Endothelial cell of umbilical vein (primary cell): Measurements from ENCODE around the gene AP5B1. TPM values are rescaled to one million over a fixed set of nuclear protein-coding genes. Genes with fewer than 3 reads are reported as not detected.

Experiments used
- BruUV-seq: library from RNA; stranded (reverse); fragments of 400-500 nt; replicated peaks from 2 replicates; lab custom pipeline; 2021; lab: Mats Ljungman, UMichigan
- CTCF ChIA-PET: fragments of 300-600, 350-600 bp; sonication (Branson Sonifier 250); formaldehyde crosslinking; loops from one replicate; lab custom pipeline; 2021; ENCODE audit warnings: antibody characterized with exemption, inconsistent platforms; lab: Charles Lee
- POLR2A ChIA-PET: fragments of 300-600, 350-600 bp; sonication (Branson Sonifier 250); formaldehyde crosslinking; loops from one replicate; lab custom pipeline; 2021; ENCODE audit warnings: antibody characterized with exemption, inconsistent platforms; lab: Charles Lee
- DNase-seq: peaks from one replicate; pipeline ENCODE4 v3.0.0-alpha.2; 2011; ENCODE audit warnings: low read depth, low spot score
- FAIRE-seq: peaks from 2 replicates; lab custom pipeline; 2011; peaks lifted over from hg19 to GRCh38; lab: Jason Lieb, UNC
- H2AFZ ChIP-seq: 2 replicates; pipeline ENCODE4 v1.6.0; 2012; ENCODE audit warnings: low read depth, low read length, control low read depth, inconsistent platforms
- H3K27ac ChIP-seq: 2 replicates; pipeline ENCODE4 v1.5.1; 2011; ENCODE audit warnings: low read depth, mild to moderate bottlenecking, control low read depth, low read length, moderate library complexity; ENCODE audit not compliant: insufficient read depth
- H3K27me3 ChIP-seq, 2 experiments: 2 replicates each; pipeline versions ENCODE4 v1.6.0 to v1.6.1; 2011; ENCODE audit warnings: low read length in 2 of 2, mixed read lengths in 1 of 2; ENCODE audit not compliant: control insufficient read depth in 2 of 2, insufficient read depth in 2 of 2
- H3K36me3 ChIP-seq, 2 experiments: 2 replicates in 1 of 2; 3 replicates in 1 of 2; pipeline ENCODE4 v1.5.1; 2011; ENCODE audit warnings: low read length in 2 of 2, mild to moderate bottlenecking in 1 of 2, moderate library complexity in 1 of 2; ENCODE audit not compliant: control insufficient read depth in 2 of 2, insufficient read depth in 2 of 2; ENCODE audit errors: extremely low read depth in 1 of 2
- H3K4me1 ChIP-seq: 3 replicates; pipeline ENCODE4 v1.5.1; 2011; ENCODE audit warnings: mild to moderate bottlenecking, low read length; ENCODE audit not compliant: control insufficient read depth, insufficient read depth; ENCODE audit errors: extremely low read depth
- H3K4me2 ChIP-seq: 2 replicates; pipeline ENCODE4 v1.6.1; 2011; ENCODE audit warnings: low read length, control low read depth, mixed read lengths; ENCODE audit not compliant: insufficient read depth
- H3K4me3 ChIP-seq, 3 experiments: fragments of 200-600 bp in 1 of 3; sonication (generic), shearing (Covaris generic) in 1 of 3; replicated peaks in 1 of 3; 2 replicates each; pipeline ENCODE4 v1.5.1; 2011 to 2016; ENCODE audit warnings: control low read depth in 3 of 3, low read length in 3 of 3, mild to moderate bottlenecking in 2 of 3, inconsistent platforms in 1 of 3, low read depth in 1 of 3, moderate library complexity in 1 of 3; ENCODE audit not compliant: insufficient read depth in 1 of 3
- H3K79me2 ChIP-seq: 2 replicates; pipeline ENCODE4 v1.6.0; 2012; ENCODE audit warnings: low read length, inconsistent platforms; ENCODE audit not compliant: control insufficient read depth, insufficient read depth
- H3K9ac ChIP-seq: replicated peaks from 2 replicates; pipeline ENCODE3; 2011; ENCODE audit warnings: low read length, control low read depth; ENCODE audit not compliant: insufficient read depth; ENCODE audit errors: extremely low read depth
- H3K9me1 ChIP-seq: replicated peaks from 3 replicates; pipeline ENCODE4 v1.6.0; 2011; ENCODE audit warnings: mild to moderate bottlenecking, low read length; ENCODE audit not compliant: control insufficient read depth, insufficient read depth; ENCODE audit errors: extremely low read depth
- H3K9me3 ChIP-seq: replicated peaks from 2 replicates; pipeline ENCODE4 v1.5.1; 2012; ENCODE audit warnings: low read length, inconsistent platforms; ENCODE audit not compliant: control insufficient read depth, insufficient read depth
- H4K20me1 ChIP-seq: replicated peaks from 2 replicates; pipeline ENCODE3; 2011; ENCODE audit warnings: mild to moderate bottlenecking, low read length; ENCODE audit not compliant: control insufficient read depth, insufficient read depth; ENCODE audit errors: extremely low read depth
- EZH2 ChIP-seq: IDR thresholded peaks from 2 replicates; pipeline ENCODE4 v1.6.1; 2012; ENCODE audit warnings: borderline replicate concordance, low read depth, mild to moderate bottlenecking, moderate library complexity, low read length, inconsistent platforms; ENCODE audit not compliant: severe bottlenecking
- FOS ChIP-seq: IDR thresholded peaks from 2 replicates; pipeline ENCODE4 v1.6.1; 2011; ENCODE audit warnings: mild to moderate bottlenecking, low read length, moderate library complexity, borderline replicate concordance; ENCODE audit not compliant: insufficient read depth
- GATA2 ChIP-seq: IDR thresholded peaks from 2 replicates; pipeline ENCODE4 v1.7.0; 2011; ENCODE audit warnings: low read depth, mild to moderate bottlenecking, moderate library complexity, mixed read lengths, low read length; ENCODE audit not compliant: insufficient read length, insufficient read depth
- JUN ChIP-seq: IDR thresholded peaks from 2 replicates; pipeline ENCODE4 v1.6.1; 2011; ENCODE audit warnings: borderline replicate concordance, low read depth; ENCODE audit not compliant: insufficient read length, insufficient read depth
- MYC ChIP-seq: IDR thresholded peaks from one replicate; pipeline ENCODE4 v1.6.1; 2011; ENCODE audit warnings: mild to moderate bottlenecking, low read depth, low read length
- POLR2A ChIP-seq: IDR thresholded peaks from 2 replicates; pipeline ENCODE4 v1.6.1; 2012; ENCODE audit warnings: low read depth, mild to moderate bottlenecking, control low read depth, low read length
- POLR2AphosphoS5 ChIP-seq: IDR thresholded peaks from 2 replicates; pipeline ENCODE4 v1.6.1; 2012; ENCODE audit warnings: low read depth, mild to moderate bottlenecking, control low read depth, low read length, moderate library complexity; ENCODE audit not compliant: insufficient read depth
- dilution Hi-C: fragments of 300-500 bp; cut with MboI; formaldehyde crosslinking; loops from one replicate; pipeline ENCODE4 v1.15.0; 2019; ENCODE audit warnings: low sequenced_read_pairs; ENCODE audit not compliant: extremely low pct_ligation_motif_present
- intact Hi-C: fragments of 100-400 bp; cut with micrococcal nuclease; formaldehyde crosslinking; loops from one replicate; pipeline ENCODE4 v1.10.0; 2022
- polyA plus RNA-seq, 4 experiments: library from polyadenylated mRNA; depleted of rRNA in 3 of 4; stranded (reverse) in 3 of 4; unstranded in 1 of 4; fragments of >200 nt; gene quantifications; 2 replicates each; pipeline versions ENCODE4 v1.2.1 to v1.2.3, GENCODE V29; 2011 to 2012; ENCODE audit warnings: missing spikeins in 1 of 4
- total RNA-seq: library from RNA; stranded (reverse); gene quantifications from 2 replicates; pipeline ENCODE4 v1.2.3, GENCODE V29; 2021
- TF ChIP-seq, protein P1 (sequence below): IDR thresholded peaks from 2 replicates; pipeline ENCODE4 v1.6.1; 2011; ENCODE audit not compliant: insufficient read depth, insufficient read length
- TF ChIP-seq, protein P2 (sequence below), 2 donors: IDR thresholded peaks; 1 replicate in 1 of 2; 2 replicates in 1 of 2; pipeline ENCODE4 v1.5.1; 2011; ENCODE audit warnings: low read length in 2 of 2, mild to moderate bottlenecking in 2 of 2, moderate library complexity in 2 of 2, control low read depth in 1 of 2, inconsistent platforms in 1 of 2, low read depth in 1 of 2; ENCODE audit not compliant: insufficient read depth in 1 of 2; ENCODE audit errors: extremely low read depth in 1 of 2

AP5B1 gene
- total and polyA plus RNA-seq, 2 donors (not counting 3 experiments of a cell fraction or from before 2014, with no cell fraction given), result 9.2 to 15.3 TPM

DNA sequence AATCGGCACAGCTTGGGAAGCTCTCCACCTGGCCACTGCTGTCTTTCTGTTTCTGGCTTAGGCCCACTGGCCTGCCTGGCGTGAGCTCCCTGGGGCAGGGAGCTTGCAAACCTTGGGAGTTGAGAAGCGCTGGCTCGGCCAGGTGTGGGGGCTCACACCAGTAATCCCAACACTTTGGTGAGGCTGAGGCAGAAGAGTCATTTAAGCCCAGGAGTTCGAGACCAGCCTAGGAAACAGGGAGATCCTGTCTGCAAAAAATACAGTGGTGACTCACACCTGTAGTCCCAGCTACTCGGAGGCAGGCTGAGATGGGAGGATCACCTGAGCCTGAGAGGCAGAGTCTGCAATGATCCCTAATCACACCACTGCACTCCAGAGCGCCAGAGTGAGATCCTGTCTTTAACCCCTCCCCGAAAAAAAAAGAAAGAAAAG lies 4.0 kb downstream of the AP5B1 start:
- no peak overlapping the region for H3K9ac ChIP-seq
- H3K27me3 ChIP-seq, result no peaks in the 10 kb centered on the region
- no peak overlapping the region for H3K4me2 ChIP-seq
- H3K9me1 ChIP-seq, result no peaks in the 10 kb centered on the region
- DNase-seq (no peak), FAIRE-seq (no peak)
- H3K9me3 ChIP-seq, result no peaks in the 10 kb centered on the region
- H2AFZ ChIP-seq, result no peak overlapping the region
- peaks cover 5% of the 10 kb centered on the region for H3K4me1 ChIP-seq
- no peaks in the 10 kb centered on the region for H4K20me1 ChIP-seq
- H3K36me3 ChIP-seq, result peaks cover 12 to 14% of the 10 kb centered on the region in 2 experiments
- TF ChIP-seq POLR2A (no peak), EZH2 (no peak), POLR2AphosphoS5 (no peak), MYC (no peak), FOS (no peak), JUN (no peak), GATA2 (no peak)
- TF ChIP-seq, protein P1, sequence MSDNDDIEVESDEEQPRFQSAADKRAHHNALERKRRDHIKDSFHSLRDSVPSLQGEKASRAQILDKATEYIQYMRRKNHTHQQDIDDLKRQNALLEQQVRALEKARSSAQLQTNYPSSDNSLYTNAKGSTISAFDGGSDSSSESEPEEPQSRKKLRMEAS, result no peak
- TF ChIP-seq, protein P2, sequence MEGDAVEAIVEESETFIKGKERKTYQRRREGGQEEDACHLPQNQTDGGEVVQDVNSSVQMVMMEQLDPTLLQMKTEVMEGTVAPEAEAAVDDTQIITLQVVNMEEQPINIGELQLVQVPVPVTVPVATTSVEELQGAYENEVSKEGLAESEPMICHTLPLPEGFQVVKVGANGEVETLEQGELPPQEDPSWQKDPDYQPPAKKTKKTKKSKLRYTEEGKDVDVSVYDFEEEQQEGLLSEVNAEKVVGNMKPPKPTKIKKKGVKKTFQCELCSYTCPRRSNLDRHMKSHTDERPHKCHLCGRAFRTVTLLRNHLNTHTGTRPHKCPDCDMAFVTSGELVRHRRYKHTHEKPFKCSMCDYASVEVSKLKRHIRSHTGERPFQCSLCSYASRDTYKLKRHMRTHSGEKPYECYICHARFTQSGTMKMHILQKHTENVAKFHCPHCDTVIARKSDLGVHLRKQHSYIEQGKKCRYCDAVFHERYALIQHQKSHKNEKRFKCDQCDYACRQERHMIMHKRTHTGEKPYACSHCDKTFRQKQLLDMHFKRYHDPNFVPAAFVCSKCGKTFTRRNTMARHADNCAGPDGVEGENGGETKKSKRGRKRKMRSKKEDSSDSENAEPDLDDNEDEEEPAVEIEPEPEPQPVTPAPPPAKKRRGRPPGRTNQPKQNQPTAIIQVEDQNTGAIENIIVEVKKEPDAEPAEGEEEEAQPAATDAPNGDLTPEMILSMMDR (IDR thresholded peaks at IDR 0.05; ENCODE audit: extremely low read depth in 1 of 2, insufficient read depth in 1 of 2, low read depth in 1 of 2, low read length in 2 of 2), result no peak
- CTCF ChIA-PET, result interaction anchor here (1.8 to 3.7 kb wide), 2 partner anchors 9 to 41 kb away, joined by 6 to 10 read pairs; no protein-coding TSS in a partner anchor
- no peak overlapping the region for H3K27ac ChIP-seq
- BruUV-seq, result TSS peak; percentile 1
- dilution Hi-C loops, result no loop called here
- H3K79me2 ChIP-seq, result peaks cover 24% of the 10 kb centered on the region
- POLR2A ChIA-PET, result interaction anchor here (0.6 kb wide), 1 partner anchor 41 kb away, joined by 5 read pairs; no protein-coding TSS in a partner anchor
- H3K4me3 ChIP-seq, result no peak overlapping the region
- intact Hi-C loops, result no loop called here
